Ectodermal cell (in vitro differentiated cells): ENCODE results near the gene SLC26A2.

Source experiments
- H3K27ac ChIP-seq: 2 replicates; pipeline ENCODE4 v1.7.0; 2013; ENCODE audit warnings: mild to moderate bottlenecking, low read depth, low read length; ENCODE audit not compliant: insufficient read depth, poor library complexity, severe bottlenecking
- H3K27me3 ChIP-seq: 2 replicates; pipeline ENCODE4 v1.7.0; 2013; ENCODE audit warnings: mild to moderate bottlenecking, low read length; ENCODE audit not compliant: insufficient read depth, control insufficient read depth, poor library complexity, severe bottlenecking
- H3K36me3 ChIP-seq: one replicate; pipeline ENCODE4 v1.7.0; 2013; ENCODE audit warnings: low read length; ENCODE audit not compliant: control insufficient read depth, insufficient read depth
- H3K4me1 ChIP-seq: one replicate; pipeline ENCODE4 v1.7.0; 2013; ENCODE audit warnings: low read length; ENCODE audit not compliant: control insufficient read depth, insufficient read depth
- H3K4me3 ChIP-seq: 2 replicates; pipeline ENCODE4 v1.7.0; 2013; ENCODE audit warnings: low read depth, low read length, control low read depth; ENCODE audit not compliant: insufficient read depth
- H3K9me3 ChIP-seq: 2 replicates; pipeline ENCODE4 v1.7.0; 2013; ENCODE audit warnings: mild to moderate bottlenecking, low read length, moderate library complexity; ENCODE audit not compliant: control insufficient read depth
- WGBS, 2 experiments: methylation state at CpG; one replicate each; pipeline ENCODE4 v1.1.7; 2013; ENCODE audit warnings: missing lambda C conversion rate in 2 of 2; 5-methylcytosine and 5-hydroxymethylcytosine counted together

The SLC26A2 gene

GRCh38 chr5:150036513-150036912, 76.0 kb downstream of the SLC26A2 start:
- peaks cover 48% of the 10 kb centered on the region for H3K36me3 ChIP-seq
- no peak overlapping the region for H3K4me3 ChIP-seq
- H3K27me3 ChIP-seq, result no peaks in the 10 kb centered on the region
- no peaks in the 10 kb centered on the region for H3K4me1 ChIP-seq
- no peaks in the 10 kb centered on the region for H3K9me3 ChIP-seq
- WGBS, 2 experiments, result 93 to 94% methylated on average over 9 of the region's 9 CpGs
- H3K27ac ChIP-seq, result no peak overlapping the region
